NCI-H345 (cell line): ENCODE measurements around the gene ADGRG1.

Experiments used
- DNase-seq: peaks from one replicate; lab custom pipeline; 2025; lab: John Stamatoyannopoulos, UW

ADGRG1 gene

GRCh38 chr16:57620335-57621231 is 7.8 kb upstream of the ADGRG1 start:
- DNase-seq: no peak

GRCh38 chr16:57621521-57622271 is 6.7 kb upstream of the ADGRG1 start:
- no peak for DNase-seq

- DNase-seq: no peak
Measured at GRCh38 chr16:57622361-57623250, 5.8 kb upstream of the ADGRG1 start.

GRCh38 chr16:57623251-57624043 is 5.0 kb upstream of the ADGRG1 start:
- no peak for DNase-seq

- no peak for DNase-seq
Measured at GRCh38 chr16:57624044-57624688, 4.3 kb upstream of the ADGRG1 start.

GRCh38 chr16:57624806-57625500 is 3.5 kb upstream of the ADGRG1 start:
- no peak for DNase-seq

GRCh38 chr16:57626420-57627170 is 1.8 kb upstream of the ADGRG1 start:
- DNase-seq: no peak

- DNase-seq: no peak
Measured at GRCh38 chr16:57627184-57627871, 1.1 kb upstream of the ADGRG1 start.

GRCh38 chr16:57628783-57629293 is 408 bp downstream of the ADGRG1 start:
- DNase-seq: no peak

GRCh38 chr16:57629516-57630406 is 1.3 kb downstream of the ADGRG1 start:
- no peak for DNase-seq

GRCh38 chr16:57630407-57630797 is 2.0 kb downstream of the ADGRG1 start:
- no peak for DNase-seq

- no peak for DNase-seq
Measured at GRCh38 chr16:57630931-57631845, 2.8 kb downstream of the ADGRG1 start.

- no peak for DNase-seq
Measured at GRCh38 chr16:57632568-57632967, 4.1 kb downstream of the ADGRG1 start.

- DNase-seq: no peak
Measured at GRCh38 chr16:57633383-57634064, 5.1 kb downstream of the ADGRG1 start.

GRCh38 chr16:57634171-57634570 is 5.7 kb downstream of the ADGRG1 start:
- no peak for DNase-seq
